Left cardiac atrium (tissue), 4 donors: ENCODE measurements around the gene PLA2G4F. TPM values are rescaled to one million over a fixed set of nuclear protein-coding genes. Genes with fewer than 3 reads are reported as not detected.

ENCODE experiments used
- ATAC-seq, 2 donors: fragments of 200-7000 bp; cut with Tn5 transposase; one replicate each; pipeline ENCODE4 v1.9.1; 2020; ENCODE audit warnings: mild to moderate bottlenecking in 2 of 2, moderate library complexity in 2 of 2
- DNase-seq: peaks from one replicate; pipeline ENCODE4 v3.0.0-alpha.2; 2020
- intact Hi-C, 2 donors: fragments of 100-400 bp; cut with DNase I; formaldehyde crosslinking; loops; one replicate each; pipeline versions ENCODE4 v1.14.1 to v1.15.1; 2022 to 2023
- total RNA-seq, 2 donors: library from RNA; stranded (reverse); fragmentation: NEBNext Ultra II Directional; extraction: Animal tissue kit (Norgen Biotek cat#: 25700); gene quantifications; one replicate each; pipeline ENCODE4 v1.2.1, GENCODE V29; 2021
- donor health status: DM: no; HTN: yes; CAD: no.
- donor health status: DM: no; HTN: yes; CAD: no; lungs with severe emphysema.
- donor health status: DM: yes; HTN: yes; CAD: no.
- donor health status: Dilated cardiomyopathy.

The PLA2G4F gene
- total RNA-seq, 2 donors from 2014 or later, result 1.5 TPM; not detected in 1

GRCh38 chr15:42151141-42151561, 5.3 kb downstream of the PLA2G4F start:
- ATAC-seq (no peak), DNase-seq (no peak)
- intact Hi-C loops, result no loop called here

GRCh38 chr15:42150219-42150970, 6.0 kb downstream of the PLA2G4F start:
- ATAC-seq (no peak), DNase-seq (no peak)
- intact Hi-C loops, result no loop called here

GRCh38 chr15:42149493-42150218, 6.8 kb downstream of the PLA2G4F start:
- ATAC-seq (no peak), DNase-seq (no peak)
- intact Hi-C loops, result no loop called here

- DNase-seq (no peak), ATAC-seq (peak; percentile 44 to 65)
- intact Hi-C loops, result no loop called here
Observed at GRCh38 chr15:42148808-42149492, 7.5 kb downstream of the PLA2G4F start.

- intact Hi-C loops, result no loop called here
- DNase-seq (no peak), ATAC-seq (no peak)
Observed at GRCh38 chr15:42147431-42147735, 9.1 kb downstream of the PLA2G4F start.

GRCh38 chr15:42146551-42147430, 9.6 kb downstream of the PLA2G4F start:
- intact Hi-C loops, result no loop called here
- DNase-seq (no peak), ATAC-seq (no peak)

GRCh38 chr15:42145546-42146455, 10.6 kb downstream of the PLA2G4F start:
- ATAC-seq (no peak), DNase-seq (no peak)
- intact Hi-C loops, result no loop called here

- intact Hi-C loops, result no loop called here
- DNase-seq, result no peak
- no peak for ATAC-seq
Observed at GRCh38 chr15:42144841-42145375, 11.5 kb downstream of the PLA2G4F start.

GRCh38 chr15:42143866-42144625, 12.4 kb downstream of the PLA2G4F start:
- DNase-seq (no peak), ATAC-seq (no peak)
- intact Hi-C loops, result no loop called here

- DNase-seq (no peak), ATAC-seq (no peak)
- intact Hi-C loops, result no loop called here
Observed at GRCh38 chr15:42143356-42143755, 13.1 kb downstream of the PLA2G4F start.

- intact Hi-C loops, result no loop called here
Observed at GRCh38 chr15:42141795-42142667, 14.4 kb downstream of the PLA2G4F start.

GRCh38 chr15:42141246-42141645, 15.2 kb downstream of the PLA2G4F start:
- DNase-seq (no peak), ATAC-seq (no peak)
- intact Hi-C loops, result no loop called here

More at GRCh38 chr15:42141795-42142667, 14.4 kb downstream of the PLA2G4F start:
- ATAC-seq (no peak), DNase-seq (no peak)

- ATAC-seq, result no peak
- DNase-seq, result no peak
- intact Hi-C loops, result no loop called here
Observed at GRCh38 chr15:42140383-42141070, 15.9 kb downstream of the PLA2G4F start.

GRCh38 chr15:42139596-42139995, 16.8 kb downstream of the PLA2G4F start:
- DNase-seq (no peak), ATAC-seq (no peak)
- intact Hi-C loops, result loop anchor here (5.0 kb wide), 2 partner anchors 72 to 152 kb away; no protein-coding TSS in a partner anchor

- no peak for DNase-seq
- ATAC-seq, result no peak
- intact Hi-C loops, result loop anchor here (5.0 kb wide), 2 partner anchors 72 to 152 kb away; no protein-coding TSS in a partner anchor
Observed at GRCh38 chr15:42138968-42139386, 17.5 kb downstream of the PLA2G4F start.

GRCh38 chr15:42138411-42138810, 18.0 kb downstream of the PLA2G4F start:
- no peak for DNase-seq
- intact Hi-C loops, result loop anchor here (5.0 kb wide), 2 partner anchors 71 to 151 kb away; no protein-coding TSS in a partner anchor
- ATAC-seq, result no peak
